Progenitor cell of endocrine pancreas (in vitro differentiated cells): ENCODE results near the gene FAH. TPM values are rescaled to one million over a fixed set of nuclear protein-coding genes. Genes with fewer than 3 reads are reported as not detected.

ENCODE experiments used
- DNase-seq: peaks from one replicate; pipeline ENCODE4 v3.0.0; 2021; ENCODE audit warnings: low spot score; ENCODE audit not compliant: unreplicated experiment
- H3K27ac Mint-ChIP-seq: 2 replicates; pipeline ENCODE4 v1.8.0; 2021; ENCODE audit warnings: mild to moderate bottlenecking, moderate library complexity, mixed read lengths
- H3K27me3 Mint-ChIP-seq: 2 replicates; pipeline ENCODE4 v1.8.0; 2021; ENCODE audit warnings: mixed read lengths
- H3K36me3 Mint-ChIP-seq: 2 replicates; pipeline ENCODE4 v1.8.0; 2022; ENCODE audit warnings: mixed read lengths; ENCODE audit not compliant: insufficient read depth
- H3K4me1 Mint-ChIP-seq: 2 replicates; pipeline ENCODE4 v1.8.0; 2021; ENCODE audit warnings: low read depth, mixed read lengths
- H3K4me3 Mint-ChIP-seq: 2 replicates; pipeline ENCODE4 v1.8.0; 2021; ENCODE audit warnings: low read depth, mild to moderate bottlenecking, moderate library complexity, mixed read lengths
- H3K9me3 Mint-ChIP-seq: 2 replicates; pipeline ENCODE4 v1.8.0; 2021; ENCODE audit warnings: low read depth, mixed read lengths
- total RNA-seq: library from RNA; stranded (reverse); gene quantifications from 2 replicates; pipeline ENCODE4 v1.2.1, GENCODE V29; 2021
- TF ChIP-seq, protein P1 (sequence below): fragments of 200-600 bp; sonication (generic); IDR thresholded peaks from one replicate; pipeline ENCODE4 v1.5.0; 2021; ENCODE audit warnings: antibody characterized with exemption, mild to moderate bottlenecking; ENCODE audit not compliant: unreplicated experiment

FAH gene
- total RNA-seq, 1 donor from 2014 or later = 18.4 TPM

DNA sequence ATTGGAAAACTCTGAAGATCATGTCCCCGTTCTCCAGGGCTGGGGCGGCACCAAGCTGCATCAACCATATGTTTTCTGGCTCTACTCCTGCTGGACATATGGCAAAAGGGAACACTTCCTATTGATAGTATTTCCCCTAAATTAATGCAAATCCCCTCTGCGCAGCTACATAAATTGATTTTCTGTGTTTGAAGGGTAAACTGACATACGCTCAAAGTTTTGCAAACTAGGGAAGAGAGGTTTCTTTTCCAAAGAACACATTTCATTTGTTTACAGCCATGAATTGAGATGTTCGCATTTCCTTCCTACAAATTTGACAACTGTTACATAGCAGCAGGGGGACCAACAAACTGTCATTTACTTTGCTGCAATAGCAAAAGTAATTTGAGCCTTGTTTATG is 63.3 kb downstream of the FAH start:
- DNase-seq = no peak
- TF ChIP-seq, protein P1, sequence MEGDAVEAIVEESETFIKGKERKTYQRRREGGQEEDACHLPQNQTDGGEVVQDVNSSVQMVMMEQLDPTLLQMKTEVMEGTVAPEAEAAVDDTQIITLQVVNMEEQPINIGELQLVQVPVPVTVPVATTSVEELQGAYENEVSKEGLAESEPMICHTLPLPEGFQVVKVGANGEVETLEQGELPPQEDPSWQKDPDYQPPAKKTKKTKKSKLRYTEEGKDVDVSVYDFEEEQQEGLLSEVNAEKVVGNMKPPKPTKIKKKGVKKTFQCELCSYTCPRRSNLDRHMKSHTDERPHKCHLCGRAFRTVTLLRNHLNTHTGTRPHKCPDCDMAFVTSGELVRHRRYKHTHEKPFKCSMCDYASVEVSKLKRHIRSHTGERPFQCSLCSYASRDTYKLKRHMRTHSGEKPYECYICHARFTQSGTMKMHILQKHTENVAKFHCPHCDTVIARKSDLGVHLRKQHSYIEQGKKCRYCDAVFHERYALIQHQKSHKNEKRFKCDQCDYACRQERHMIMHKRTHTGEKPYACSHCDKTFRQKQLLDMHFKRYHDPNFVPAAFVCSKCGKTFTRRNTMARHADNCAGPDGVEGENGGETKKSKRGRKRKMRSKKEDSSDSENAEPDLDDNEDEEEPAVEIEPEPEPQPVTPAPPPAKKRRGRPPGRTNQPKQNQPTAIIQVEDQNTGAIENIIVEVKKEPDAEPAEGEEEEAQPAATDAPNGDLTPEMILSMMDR = no peak
- Mint-ChIP-seq H3K4me3 (no peak overlapping the region), H3K36me3 (no peaks in the 10 kb centered on the region), H3K27ac (no peak overlapping the region), H3K4me1 (no peaks in the 10 kb centered on the region), H3K27me3 (peaks cover 8% of the 10 kb centered on the region), H3K9me3 (peaks cover 9% of the 10 kb centered on the region)

DNA sequence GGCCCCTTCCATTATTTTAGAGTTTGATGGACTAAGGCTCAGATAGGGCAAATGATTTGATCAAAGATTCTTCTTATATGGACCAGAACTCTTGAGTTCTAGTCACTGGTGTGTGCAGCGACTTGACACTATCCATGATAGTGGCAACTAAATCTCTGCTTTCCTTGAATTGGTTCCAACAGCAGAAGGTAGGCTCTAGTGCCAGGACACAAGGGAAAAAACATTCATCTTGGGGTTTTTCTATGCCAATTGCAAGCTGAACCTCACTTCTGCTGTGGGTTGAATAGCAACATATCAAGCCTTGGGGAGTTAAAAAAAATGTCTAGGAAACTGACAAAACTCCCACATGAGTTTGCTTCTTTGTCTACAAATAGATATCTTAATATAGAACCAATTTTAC is 64.1 kb downstream of the FAH start:
- peaks cover 3% of the 10 kb centered on the region for H3K27me3 Mint-ChIP-seq
- no peak for DNase-seq
- TF ChIP-seq, protein P1 = no peak
- no peak overlapping the region for H3K27ac Mint-ChIP-seq
- no peaks in the 10 kb centered on the region for H3K4me1 Mint-ChIP-seq
- peaks cover 9% of the 10 kb centered on the region for H3K9me3 Mint-ChIP-seq
- no peak overlapping the region for H3K4me3 Mint-ChIP-seq
- no peaks in the 10 kb centered on the region for H3K36me3 Mint-ChIP-seq

DNA sequence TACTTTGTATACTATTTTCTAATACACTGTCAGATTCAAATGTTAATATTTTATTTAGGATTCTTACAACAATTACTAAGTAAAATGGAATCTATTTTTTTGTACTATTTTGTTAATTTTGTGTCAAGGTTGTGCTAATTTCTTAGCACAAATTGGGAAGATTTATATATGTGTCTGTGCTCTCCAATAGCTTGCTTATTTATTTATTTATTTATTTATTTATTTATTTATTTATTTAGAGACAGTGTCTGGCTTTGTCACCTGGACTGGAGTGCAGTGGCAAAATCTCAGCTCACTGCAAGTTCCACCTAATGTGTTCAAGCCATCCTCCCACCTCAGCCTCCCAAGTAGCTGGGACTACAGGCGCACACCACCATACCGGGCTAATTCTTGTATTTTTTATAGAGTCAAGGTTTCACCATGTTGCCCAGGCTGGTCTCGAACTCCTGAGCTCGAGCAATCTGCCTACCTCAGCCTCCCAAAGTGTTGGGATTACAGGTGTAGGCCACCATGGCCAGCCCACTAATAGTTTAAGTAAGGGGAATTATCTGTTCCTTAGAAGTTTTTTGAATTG is 64.6 kb downstream of the FAH start:
- no peak for DNase-seq
- TF ChIP-seq, protein P1 = no peak
- Mint-ChIP-seq H3K27ac (no peak overlapping the region), H3K4me3 (no peak overlapping the region), H3K27me3 (peaks cover 3% of the 10 kb centered on the region), H3K4me1 (no peaks in the 10 kb centered on the region), H3K36me3 (no peaks in the 10 kb centered on the region), H3K9me3 (peaks cover 9% of the 10 kb centered on the region)

DNA sequence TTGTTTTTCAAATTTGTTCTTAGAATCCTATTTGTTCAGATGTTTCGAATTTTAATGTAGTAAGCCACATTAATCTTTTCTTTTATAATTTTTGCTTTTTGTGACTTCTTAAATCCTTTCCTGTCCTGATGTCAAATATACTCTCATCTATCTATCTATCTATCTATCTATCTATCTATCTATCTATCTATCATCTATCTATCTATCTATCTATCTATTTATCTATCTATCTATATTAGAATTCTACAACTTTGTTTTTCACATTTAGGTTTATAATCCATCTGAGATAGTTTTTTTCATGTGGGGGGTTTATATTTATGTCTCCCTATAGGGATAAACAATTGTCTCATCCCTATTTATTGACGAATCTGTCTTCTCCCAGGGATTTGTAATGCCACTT is 67.2 kb downstream of the FAH start:
- Mint-ChIP-seq H3K4me3 (no peak overlapping the region), H3K27me3 (no peaks in the 10 kb centered on the region), H3K4me1 (no peaks in the 10 kb centered on the region), H3K9me3 (no peaks in the 10 kb centered on the region), H3K27ac (no peak overlapping the region), H3K36me3 (no peaks in the 10 kb centered on the region)
- TF ChIP-seq, protein P1 = no peak
- DNase-seq = no peak

GRCh38 chr15:80228959-80229610 is 76.3 kb downstream of the FAH start:
- no peaks in the 10 kb centered on the region for H3K9me3 Mint-ChIP-seq
- DNase-seq = no peak
- H3K27ac Mint-ChIP-seq = no peak overlapping the region
- no peak overlapping the region for H3K4me3 Mint-ChIP-seq
- peaks cover 3% of the 10 kb centered on the region for H3K27me3 Mint-ChIP-seq
- TF ChIP-seq, protein P1 = no peak
- peaks cover 8% of the 10 kb centered on the region for H3K4me1 Mint-ChIP-seq
- no peaks in the 10 kb centered on the region for H3K36me3 Mint-ChIP-seq
